SK-N-SH treated with all-trans-retinoic acid at 6 μM for 48 hours (cell line): ENCODE measurements around the gene VEGFB.
"Not testable (repeated sequence)": the region's sequence is repeated elsewhere in the genome, so short reads cannot be mapped to it uniquely, and the experiment has no call there.

Source experiments
- ATAC-seq: fragments of 200-7000 bp; cut with Tn5 transposase; 3 replicates; pipeline ENCODE4 v1.9.1; 2020; ENCODE audit warnings: mild to moderate bottlenecking, moderate library complexity
- ARNTL ChIP-seq: fragments of 450-650 bp; formaldehyde crosslinking; IDR thresholded peaks from 2 replicates; pipeline ENCODE4 v1.5.0; 2020; ENCODE audit warnings: low read depth, mild to moderate bottlenecking, moderate library complexity, borderline replicate concordance
- BACH2 ChIP-seq: fragments of 250-450 bp; sonication (Bioruptor Pico); IDR thresholded peaks from 2 replicates; pipeline ENCODE4 v1.9.0; 2021; ENCODE audit warnings: mild to moderate bottlenecking, borderline replicate concordance
- ISL1 ChIP-seq: fragments of 250-450 bp; sonication (Bioruptor Pico); IDR thresholded peaks from 2 replicates; pipeline ENCODE4 v2.1.2; 2022; ENCODE audit warnings: mild to moderate bottlenecking, moderate library complexity
- OSR1 ChIP-seq: fragments of 250-450 bp; sonication (Bioruptor Pico); IDR thresholded peaks from 2 replicates; pipeline ENCODE4 v1.8.0; 2022; ENCODE audit warnings: moderate library complexity, mild to moderate bottlenecking, inconsistent platforms
- PPARA ChIP-seq: fragments of 250-450 bp; sonication (Bioruptor Pico); IDR thresholded peaks from 2 replicates; pipeline ENCODE4 v1.5.0; 2020; ENCODE audit warnings: mild to moderate bottlenecking, borderline replicate concordance
- RARB ChIP-seq: fragments of 250-450 bp; sonication (Bioruptor Pico); IDR thresholded peaks from 2 replicates; pipeline ENCODE4 v1.8.0; 2021; ENCODE audit warnings: mild to moderate bottlenecking, moderate library complexity
- SNAI2 ChIP-seq: fragments of 250-450 bp; sonication (Bioruptor Pico); IDR thresholded peaks from 2 replicates; pipeline ENCODE4 v1.5.0; 2020; ENCODE audit warnings: mild to moderate bottlenecking, moderate library complexity
- TCF4 ChIP-seq: fragments of 250-450 bp; sonication (Bioruptor Pico); IDR thresholded peaks from 2 replicates; pipeline ENCODE4 v1.8.0; 2021; ENCODE audit warnings: mild to moderate bottlenecking, moderate library complexity, borderline replicate concordance
- ZC3H10 ChIP-seq: fragments of 250-450 bp; sonication (Bioruptor Pico); IDR thresholded peaks from 2 replicates; pipeline ENCODE4 v1.5.1; 2021; ENCODE audit warnings: mild to moderate bottlenecking, moderate library complexity
- ZFP30 ChIP-seq: fragments of 450-650 bp; formaldehyde crosslinking; IDR thresholded peaks from 2 replicates; pipeline ENCODE4 v1.5.0; 2022; ENCODE audit warnings: mild to moderate bottlenecking, moderate library complexity
- ZNF565 ChIP-seq: fragments of 450-650 bp; formaldehyde crosslinking; conservative IDR thresholded peaks from 2 replicates; pipeline ENCODE4 v1.5.0; 2020; ENCODE audit warnings: low read depth, mild to moderate bottlenecking, moderate library complexity
- ZNF70 ChIP-seq: fragments of 450-650 bp; formaldehyde crosslinking; IDR thresholded peaks from 2 replicates; pipeline ENCODE4 v1.5.0; 2020; ENCODE audit warnings: mild to moderate bottlenecking, moderate library complexity
- ZNF8 ChIP-seq: fragments of 450-650 bp; formaldehyde crosslinking; IDR thresholded peaks from 2 replicates; pipeline ENCODE4 v1.5.0; 2020; ENCODE audit warnings: mild to moderate bottlenecking, moderate library complexity
- TF ChIP-seq, protein P1 (sequence below): fragments of 250-450 bp; sonication (Bioruptor Pico); IDR thresholded peaks from 2 replicates; pipeline ENCODE4 v1.5.0; 2020; ENCODE audit warnings: mild to moderate bottlenecking, moderate library complexity
- TF ChIP-seq, protein P2 (sequence below): fragments of 250-450 bp; sonication (Bioruptor Pico); IDR thresholded peaks from 2 replicates; pipeline ENCODE4 v1.8.0; 2020; ENCODE audit warnings: mild to moderate bottlenecking, moderate library complexity, borderline replicate concordance
- TF ChIP-seq, protein P3 (sequence below): fragments of 250-450 bp; sonication (Bioruptor Pico); IDR thresholded peaks from 2 replicates; pipeline ENCODE4 v1.8.0; 2021; ENCODE audit warnings: low read depth, mild to moderate bottlenecking, moderate library complexity, borderline replicate concordance

The VEGFB gene

DNA sequence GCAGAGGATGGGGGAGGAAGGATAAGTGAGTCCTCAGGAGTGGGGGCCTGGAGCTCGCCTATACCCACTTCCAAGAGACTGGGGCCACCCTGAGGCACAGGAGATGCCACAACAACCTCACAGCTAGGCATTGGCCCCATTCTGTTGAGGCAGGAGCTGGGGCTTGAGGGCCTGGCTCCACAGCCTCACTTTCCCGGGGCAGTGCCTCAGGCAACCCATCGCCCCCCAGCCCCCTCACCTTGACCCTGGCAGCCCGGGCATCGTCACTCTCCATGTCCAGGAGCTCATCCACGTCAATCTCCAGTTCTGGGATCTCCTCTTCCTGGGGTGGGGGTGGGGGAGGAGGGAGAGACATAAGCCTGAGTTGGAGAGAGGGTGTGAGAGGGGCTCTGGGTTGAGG lies 10.6 kb downstream of the VEGFB start (continued):
- TF ChIP-seq, protein P1, sequence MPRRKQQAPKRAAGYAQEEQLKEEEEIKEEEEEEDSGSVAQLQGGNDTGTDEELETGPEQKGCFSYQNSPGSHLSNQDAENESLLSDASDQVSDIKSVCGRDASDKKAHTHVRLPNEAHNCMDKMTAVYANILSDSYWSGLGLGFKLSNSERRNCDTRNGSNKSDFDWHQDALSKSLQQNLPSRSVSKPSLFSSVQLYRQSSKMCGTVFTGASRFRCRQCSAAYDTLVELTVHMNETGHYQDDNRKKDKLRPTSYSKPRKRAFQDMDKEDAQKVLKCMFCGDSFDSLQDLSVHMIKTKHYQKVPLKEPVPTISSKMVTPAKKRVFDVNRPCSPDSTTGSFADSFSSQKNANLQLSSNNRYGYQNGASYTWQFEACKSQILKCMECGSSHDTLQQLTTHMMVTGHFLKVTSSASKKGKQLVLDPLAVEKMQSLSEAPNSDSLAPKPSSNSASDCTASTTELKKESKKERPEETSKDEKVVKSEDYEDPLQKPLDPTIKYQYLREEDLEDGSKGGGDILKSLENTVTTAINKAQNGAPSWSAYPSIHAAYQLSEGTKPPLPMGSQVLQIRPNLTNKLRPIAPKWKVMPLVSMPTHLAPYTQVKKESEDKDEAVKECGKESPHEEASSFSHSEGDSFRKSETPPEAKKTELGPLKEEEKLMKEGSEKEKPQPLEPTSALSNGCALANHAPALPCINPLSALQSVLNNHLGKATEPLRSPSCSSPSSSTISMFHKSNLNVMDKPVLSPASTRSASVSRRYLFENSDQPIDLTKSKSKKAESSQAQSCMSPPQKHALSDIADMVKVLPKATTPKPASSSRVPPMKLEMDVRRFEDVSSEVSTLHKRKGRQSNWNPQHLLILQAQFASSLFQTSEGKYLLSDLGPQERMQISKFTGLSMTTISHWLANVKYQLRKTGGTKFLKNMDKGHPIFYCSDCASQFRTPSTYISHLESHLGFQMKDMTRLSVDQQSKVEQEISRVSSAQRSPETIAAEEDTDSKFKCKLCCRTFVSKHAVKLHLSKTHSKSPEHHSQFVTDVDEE: no peak

DNA sequence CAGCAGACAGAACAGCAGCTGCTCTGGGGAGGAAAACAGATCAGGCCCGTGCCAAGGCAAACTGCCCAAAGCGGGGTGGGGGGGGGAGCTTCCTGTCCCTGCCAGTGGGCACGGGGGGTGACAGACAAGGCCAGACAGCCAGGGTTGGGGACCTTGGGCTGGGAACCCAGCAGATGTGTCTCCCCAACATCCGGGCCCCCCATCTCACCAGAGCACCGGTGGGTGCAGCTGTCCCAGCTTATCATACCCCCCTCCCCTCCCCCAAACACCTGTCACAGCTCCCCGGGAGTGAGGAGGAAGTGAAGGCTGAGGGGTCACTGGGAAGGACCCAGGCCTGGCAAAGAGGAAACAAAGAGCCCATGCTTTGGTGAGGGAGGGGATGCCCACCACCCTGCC lies 11.0 kb downstream of the VEGFB start:
- ATAC-seq: no peak
- TF ChIP-seq, protein P2, sequence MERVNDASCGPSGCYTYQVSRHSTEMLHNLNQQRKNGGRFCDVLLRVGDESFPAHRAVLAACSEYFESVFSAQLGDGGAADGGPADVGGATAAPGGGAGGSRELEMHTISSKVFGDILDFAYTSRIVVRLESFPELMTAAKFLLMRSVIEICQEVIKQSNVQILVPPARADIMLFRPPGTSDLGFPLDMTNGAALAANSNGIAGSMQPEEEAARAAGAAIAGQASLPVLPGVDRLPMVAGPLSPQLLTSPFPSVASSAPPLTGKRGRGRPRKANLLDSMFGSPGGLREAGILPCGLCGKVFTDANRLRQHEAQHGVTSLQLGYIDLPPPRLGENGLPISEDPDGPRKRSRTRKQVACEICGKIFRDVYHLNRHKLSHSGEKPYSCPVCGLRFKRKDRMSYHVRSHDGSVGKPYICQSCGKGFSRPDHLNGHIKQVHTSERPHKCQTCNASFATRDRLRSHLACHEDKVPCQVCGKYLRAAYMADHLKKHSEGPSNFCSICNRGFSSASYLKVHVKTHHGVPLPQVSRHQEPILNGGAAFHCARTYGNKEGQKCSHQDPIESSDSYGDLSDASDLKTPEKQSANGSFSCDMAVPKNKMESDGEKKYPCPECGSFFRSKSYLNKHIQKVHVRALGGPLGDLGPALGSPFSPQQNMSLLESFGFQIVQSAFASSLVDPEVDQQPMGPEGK (CRISPR knock-in tag): peak; percentile 51; the same call in 1 of the 2 replicates
- TF ChIP-seq ZC3H10 (CRISPR knock-in tag): no peak

DNA sequence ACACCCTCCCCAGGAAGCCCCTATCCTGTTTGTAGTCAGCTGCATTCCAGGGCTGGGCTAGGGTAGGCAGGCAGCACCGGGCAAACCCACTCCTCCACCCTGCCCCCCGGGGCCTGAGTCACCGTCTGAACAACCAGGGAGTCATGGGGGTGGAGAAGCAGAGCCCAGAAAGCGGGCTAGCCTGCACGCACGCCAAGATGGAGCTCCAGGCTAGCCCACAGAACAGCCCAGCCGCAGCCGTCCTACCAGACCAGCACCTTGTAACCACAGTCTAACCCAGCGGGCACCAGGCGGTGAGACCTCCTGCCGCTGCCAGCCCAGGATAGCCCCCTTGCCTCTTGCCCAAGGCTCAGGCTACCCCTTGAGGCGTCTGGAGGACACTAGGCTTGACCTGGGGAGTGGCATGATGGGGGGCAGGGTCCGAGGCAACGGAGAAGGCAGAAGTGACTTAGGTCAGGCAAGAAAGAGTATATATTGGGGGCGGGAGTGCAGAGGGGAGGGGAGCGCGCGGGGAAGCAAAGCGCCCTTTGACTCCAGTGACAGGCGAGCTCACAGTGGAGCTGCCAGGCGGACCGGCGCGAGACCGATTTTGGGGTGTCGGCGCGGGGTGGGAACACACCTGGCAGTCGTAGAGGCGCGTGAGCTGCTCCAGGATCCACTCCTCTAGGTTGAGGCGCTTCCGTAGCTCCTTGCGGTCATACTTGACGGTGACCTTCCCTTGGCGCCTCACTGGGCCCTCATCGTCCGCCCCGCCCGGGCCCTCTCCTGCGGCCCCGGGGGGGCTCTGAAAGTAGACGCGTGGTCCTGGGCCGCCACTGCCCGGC lies 11.6 kb downstream of the VEGFB start:
- TF ChIP-seq ZNF8 (peak; percentile 9; the same call in 1 of the 2 replicates), TCF4 (no peak)
- TF ChIP-seq, protein P2 (CRISPR knock-in tag): peak; percentile 7; the same call in 1 of the 2 replicates
- peak; percentile 1; the same call in 2 of the 3 replicates for ATAC-seq

DNA sequence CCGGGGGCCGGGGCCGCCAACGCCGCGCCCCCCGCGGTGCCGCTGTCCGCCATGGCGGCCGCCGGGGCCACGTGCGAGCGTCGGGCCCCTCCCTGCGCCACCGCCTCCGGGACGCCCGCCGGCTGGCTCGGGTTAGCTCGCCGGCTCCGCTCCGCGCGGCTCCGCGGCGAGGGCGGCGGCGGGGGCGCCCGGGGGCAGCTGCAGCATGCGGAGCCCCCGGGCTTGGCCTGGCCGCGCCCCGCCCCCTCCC lies 12.2 kb downstream of the VEGFB start:
- not testable (repeated sequence) for ATAC-seq

DNA sequence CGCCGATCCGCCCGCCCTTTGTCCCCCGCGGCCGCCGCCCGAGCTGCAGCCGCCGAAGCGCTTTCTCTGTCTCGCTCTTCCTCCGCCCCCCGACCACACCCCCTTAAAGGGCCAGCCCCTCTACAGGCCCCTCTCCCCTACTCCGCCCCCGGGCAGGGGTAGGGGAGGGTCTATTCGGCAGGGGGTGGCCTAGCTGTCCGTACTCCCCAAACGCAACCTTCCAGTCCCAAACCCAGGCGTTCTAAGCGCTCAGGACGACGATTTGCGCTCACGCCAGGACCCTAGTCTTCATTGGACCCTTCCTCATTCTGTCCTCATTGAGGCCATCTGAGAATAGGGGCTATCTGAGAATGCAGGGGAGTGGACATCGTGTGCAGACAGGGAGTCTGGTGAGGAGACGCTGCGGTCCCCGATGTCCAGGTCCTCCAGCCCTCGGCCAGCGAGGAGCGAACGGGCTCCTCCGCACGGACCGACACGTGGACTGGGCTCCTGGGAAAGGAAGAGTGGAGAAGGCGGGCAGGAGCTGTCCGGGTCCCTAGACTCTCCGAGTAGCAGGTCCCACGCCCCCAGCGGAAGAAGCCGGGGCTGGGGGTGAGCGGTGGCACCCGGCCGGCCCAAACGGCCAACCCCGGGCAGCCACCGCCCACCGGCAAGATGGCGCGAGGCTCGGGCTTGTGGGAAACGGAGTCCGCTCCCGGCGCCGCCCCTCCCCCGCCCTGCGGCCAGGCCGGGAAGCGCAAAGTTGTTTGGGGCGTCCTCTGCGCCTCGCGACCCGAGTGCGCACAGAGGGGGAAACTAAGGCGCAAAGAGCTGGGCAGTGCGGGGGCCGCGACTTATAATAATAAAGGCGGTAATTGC lies 12.7 kb downstream of the VEGFB start, which contains the start of gene PPP1R14B:
Gene PPP1R14B (minus strand): TSS at position 73 of the 858 bp plus-strand sequence. CDS start 270 bp downstream, outside the sequence.
- ATAC-seq: peak; percentile 77

More for the DNA sequence above, 12.7 kb downstream of the VEGFB start, which contains the start of gene PPP1R14B:
- TF ChIP-seq TCF4 (no peak), ISL1 (no peak), SNAI2 (CRISPR knock-in tag) (no peak), ZC3H10 (CRISPR knock-in tag) (no peak), ARNTL (CRISPR knock-in tag) (no peak), BACH2 (CRISPR knock-in tag) (no peak), PPARA (no peak), ZNF565 (CRISPR knock-in tag) (no peak), ZFP30 (no peak), ZNF70 (CRISPR knock-in tag) (peak; percentile 11; the same call in 1 of the 2 replicates), RARB (CRISPR knock-in tag) (no peak), OSR1 (CRISPR knock-in tag) (no peak), ZNF8 (no peak)
- TF ChIP-seq, protein P3, sequence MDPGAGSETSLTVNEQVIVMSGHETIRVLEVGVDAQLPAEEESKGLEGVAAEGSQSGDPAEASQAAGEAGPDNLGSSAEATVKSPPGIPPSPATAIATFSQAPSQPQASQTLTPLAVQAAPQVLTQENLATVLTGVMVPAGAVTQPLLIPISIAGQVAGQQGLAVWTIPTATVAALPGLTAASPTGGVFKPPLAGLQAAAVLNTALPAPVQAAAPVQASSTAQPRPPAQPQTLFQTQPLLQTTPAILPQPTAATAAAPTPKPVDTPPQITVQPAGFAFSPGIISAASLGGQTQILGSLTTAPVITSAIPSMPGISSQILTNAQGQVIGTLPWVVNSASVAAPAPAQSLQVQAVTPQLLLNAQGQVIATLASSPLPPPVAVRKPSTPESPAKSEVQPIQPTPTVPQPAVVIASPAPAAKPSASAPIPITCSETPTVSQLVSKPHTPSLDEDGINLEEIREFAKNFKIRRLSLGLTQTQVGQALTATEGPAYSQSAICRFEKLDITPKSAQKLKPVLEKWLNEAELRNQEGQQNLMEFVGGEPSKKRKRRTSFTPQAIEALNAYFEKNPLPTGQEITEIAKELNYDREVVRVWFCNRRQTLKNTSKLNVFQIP (CRISPR knock-in tag): no peak
- TF ChIP-seq, protein P1: 0 out of 2 replicates have a peak, but pooled peaks have one; percentile 29
- TF ChIP-seq, all 23 proteins: peak for 2
